Skin of body (tissue), 2 donors: ENCODE results near the gene PCBD1. TPM values are rescaled to one million over a fixed set of nuclear protein-coding genes. Genes with fewer than 3 reads are reported as not detected.

Source experiments
- DNase-seq: peaks from one replicate; lab custom pipeline; 2025; lab: John Stamatoyannopoulos, UW
- total RNA-seq: library from RNA; depleted of rRNA; stranded (reverse); fragments of >200 nt; gene quantifications from one replicate; pipeline ENCODE4 v1.2.3, GENCODE V29; 2014

Gene PCBD1
- total RNA-seq, 1 donor from 2014 or later = 15.5 TPM

GRCh38 chr10:70917635-70918034 lies 29.3 kb upstream of the PCBD1 start:
- DNase-seq = no peak

- DNase-seq = no peak
Observed at GRCh38 chr10:70917226-70917625, 28.9 kb upstream of the PCBD1 start.

- DNase-seq = no peak
Observed at GRCh38 chr10:70916241-70916640, 27.9 kb upstream of the PCBD1 start.

GRCh38 chr10:70915806-70916205 lies 27.4 kb upstream of the PCBD1 start:
- no peak for DNase-seq

GRCh38 chr10:70915206-70915605 lies 26.8 kb upstream of the PCBD1 start:
- DNase-seq = no peak

GRCh38 chr10:70914316-70914864 lies 26.0 kb upstream of the PCBD1 start:
- DNase-seq = no peak

- no peak for DNase-seq
Observed at GRCh38 chr10:70913893-70914240, 25.5 kb upstream of the PCBD1 start.

- DNase-seq = no peak
Observed at GRCh38 chr10:70913191-70913892, 25.0 kb upstream of the PCBD1 start.

- no peak for DNase-seq
Observed at GRCh38 chr10:70912556-70912955, 24.2 kb upstream of the PCBD1 start.

- DNase-seq = no peak
Observed at GRCh38 chr10:70911386-70911785, 23.0 kb upstream of the PCBD1 start.

GRCh38 chr10:70910486-70911341 lies 22.3 kb upstream of the PCBD1 start:
- no peak for DNase-seq

GRCh38 chr10:70909326-70909935 lies 21.1 kb upstream of the PCBD1 start:
- DNase-seq = no peak

- no peak for DNase-seq
Observed at GRCh38 chr10:70908406-70909296, 20.3 kb upstream of the PCBD1 start.

- no peak for DNase-seq
Observed at GRCh38 chr10:70907637-70908405, 19.5 kb upstream of the PCBD1 start.

GRCh38 chr10:70906953-70907636 lies 18.7 kb upstream of the PCBD1 start:
- no peak for DNase-seq

- DNase-seq = no peak
Observed at GRCh38 chr10:70906031-70906783, 17.8 kb upstream of the PCBD1 start.

GRCh38 chr10:70905071-70906021 lies 17.0 kb upstream of the PCBD1 start:
- no peak for DNase-seq
